ENCODE data around the gene UBE2E2. TPM values are rescaled to one million over a fixed set of nuclear protein-coding genes. Genes with fewer than 3 reads are reported as not detected.

The UBE2E2 gene
- total RNA-seq, 1 experiment from 2014 or later, result 38.6 TPM

DNA sequence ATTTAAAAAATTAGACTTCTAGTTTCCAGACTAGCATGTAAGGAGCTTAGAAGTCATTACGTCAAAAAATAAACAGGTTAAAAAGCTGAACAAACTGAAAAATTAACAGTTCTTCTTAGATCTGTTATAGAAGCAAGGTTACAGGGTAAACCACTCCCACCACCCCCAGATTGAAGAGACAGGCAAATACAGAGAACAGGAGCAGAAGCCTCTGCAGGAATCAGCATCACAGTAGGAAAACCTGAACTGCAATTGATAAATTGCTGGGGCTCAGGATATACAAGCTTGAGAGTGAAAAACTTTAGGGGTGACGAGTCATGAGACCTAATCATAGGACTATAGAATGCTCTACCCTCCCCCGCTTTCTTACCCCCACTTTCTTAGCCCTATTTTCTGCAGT is 222.3 kb downstream of the UBE2E2 start:
- WGBS (ENCODE audit: extremely low coverage, insufficient read length, low lambda C conversion rate), result no CpG with 5 or more reads among the region's 3 CpGs
- Histone ChIP-seq H4K20me1 (ENCODE audit: control insufficient read depth, insufficient read depth, insufficient read length) (no peaks in the 10 kb centered on the region), H3K14ac (ENCODE audit: insufficient read depth, low read length) (no peak overlapping the region), H3K56ac (ENCODE audit: insufficient read length, low read depth, low read length) (no peak overlapping the region), H3K18ac (ENCODE audit: insufficient read length, low read depth, low read length) (no peak overlapping the region), H2BK12ac (ENCODE audit: insufficient read length, low read depth, low read length) (no peak overlapping the region), H3K27me3 (ENCODE audit: insufficient read depth, low read length) (no peaks in the 10 kb centered on the region), H3K23me2 (ENCODE audit: insufficient read length, low read depth, low read length, poor library complexity, severe bottlenecking) (no peaks in the 10 kb centered on the region), H3T11ph (ENCODE audit: low read length) (no peak overlapping the region), H2BK120ac (ENCODE audit: low read depth, low read length, poor library complexity, severe bottlenecking) (no peak overlapping the region), H2AFZ (ENCODE audit: low read length) (no peak overlapping the region), H4K5ac (ENCODE audit: insufficient read length, low read depth, low read length) (no peak overlapping the region), H2BK5ac (ENCODE audit: insufficient read length, low read length) (no peak overlapping the region), H3K79me1 (ENCODE audit: insufficient read depth, low read depth, low read length, poor library complexity, severe bottlenecking) (peaks cover 2% of the 10 kb centered on the region), H3K4ac (ENCODE audit: low read depth, low read length) (no peak overlapping the region), H3K4me2 (ENCODE audit: insufficient read depth, insufficient read length, low read length) (no peak overlapping the region), H3K9ac (ENCODE audit: extremely low read depth, insufficient read length, low read length) (no peak overlapping the region), H3K27ac (ENCODE audit: insufficient read length, low read depth, low read length) (no peak overlapping the region), H4K91ac (ENCODE audit: insufficient read length, low read depth, low read length) (no peak overlapping the region), H4K8ac (replicated peaks; ENCODE audit: insufficient read length, low read depth, low read length) (no peak overlapping the region), H2AK5ac (ENCODE audit: insufficient read length, low read length) (no peak overlapping the region), H2BK20ac (ENCODE audit: low read depth, low read length, poor library complexity, severe bottlenecking) (no peak overlapping the region), H2BK15ac (ENCODE audit: low read depth, low read length) (no peak overlapping the region), H3K79me2 (ENCODE audit: insufficient read depth, low read length) (no peaks in the 10 kb centered on the region), H3K9me3 (ENCODE audit: control insufficient read depth, low read depth, low read length) (no peaks in the 10 kb centered on the region), H3K4me1 (ENCODE audit: insufficient read depth, low read length) (no peaks in the 10 kb centered on the region), H3K23ac (ENCODE audit: insufficient read length, low read depth, low read length) (no peak overlapping the region)
- H3K4me1 Mint-ChIP-seq, result peaks cover 10 to 17% of the 10 kb centered on the region in 2 experiments
- H3K27ac Mint-ChIP-seq, result peak overlapping the region in 2 of 3 experiments; percentile 0 to 71; a peak in 4 of 7 replicates
- H3K9me3 Mint-ChIP-seq, result no peaks in the 10 kb centered on the region
- no peak for DNase-seq
- H3K27me3 Mint-ChIP-seq (ENCODE audit: low read depth), result no peaks in the 10 kb centered on the region
- H3K4me3 Mint-ChIP-seq, result no peak overlapping the region; a peak in 1 of 5 replicates
- TF ChIP-seq, protein P1, sequence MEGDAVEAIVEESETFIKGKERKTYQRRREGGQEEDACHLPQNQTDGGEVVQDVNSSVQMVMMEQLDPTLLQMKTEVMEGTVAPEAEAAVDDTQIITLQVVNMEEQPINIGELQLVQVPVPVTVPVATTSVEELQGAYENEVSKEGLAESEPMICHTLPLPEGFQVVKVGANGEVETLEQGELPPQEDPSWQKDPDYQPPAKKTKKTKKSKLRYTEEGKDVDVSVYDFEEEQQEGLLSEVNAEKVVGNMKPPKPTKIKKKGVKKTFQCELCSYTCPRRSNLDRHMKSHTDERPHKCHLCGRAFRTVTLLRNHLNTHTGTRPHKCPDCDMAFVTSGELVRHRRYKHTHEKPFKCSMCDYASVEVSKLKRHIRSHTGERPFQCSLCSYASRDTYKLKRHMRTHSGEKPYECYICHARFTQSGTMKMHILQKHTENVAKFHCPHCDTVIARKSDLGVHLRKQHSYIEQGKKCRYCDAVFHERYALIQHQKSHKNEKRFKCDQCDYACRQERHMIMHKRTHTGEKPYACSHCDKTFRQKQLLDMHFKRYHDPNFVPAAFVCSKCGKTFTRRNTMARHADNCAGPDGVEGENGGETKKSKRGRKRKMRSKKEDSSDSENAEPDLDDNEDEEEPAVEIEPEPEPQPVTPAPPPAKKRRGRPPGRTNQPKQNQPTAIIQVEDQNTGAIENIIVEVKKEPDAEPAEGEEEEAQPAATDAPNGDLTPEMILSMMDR (conservative IDR thresholded peaks at IDR 0.05), result no peak
- H3K36me3 Mint-ChIP-seq (ENCODE audit: insufficient read depth in 1 of 3, low read depth in 3 of 3), result no peaks in the 10 kb centered on the region

All from H9 (cell line).